ENCODE results near the gene USP38.

DNA sequence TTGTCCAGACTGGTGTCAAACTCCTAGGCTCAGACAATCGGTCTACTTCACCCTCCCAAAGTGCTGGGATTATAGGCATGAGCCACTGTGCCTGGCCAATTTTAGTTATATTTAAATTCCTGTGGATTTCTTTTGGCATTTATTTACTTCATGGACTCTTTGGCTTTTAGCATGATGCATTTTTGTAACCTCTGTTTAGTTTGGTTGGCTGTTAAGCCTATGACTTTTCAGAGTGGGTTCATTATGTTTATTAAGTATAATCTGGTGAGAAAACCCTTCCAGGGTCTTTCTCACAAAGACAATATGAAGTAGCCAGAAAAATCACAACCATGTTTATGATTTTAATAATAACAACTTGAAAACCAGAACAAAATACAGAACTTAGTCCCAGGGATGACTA is 49.4 kb downstream of the USP38 start:
- TF ChIP-seq RCOR1 (IDR thresholded peaks at IDR 0.05; ENCODE audit: low read length) (no peak), SMC3 (IDR thresholded peaks at IDR 0.05; ENCODE audit: low read depth, low read length) (no peak), FOXM1 (IDR thresholded peaks at IDR 0.05; ENCODE audit: low read depth) (no peak), GATA2 (CRISPR knock-in tag; IDR thresholded peaks at IDR 0.05) (no peak), NRF1 (IDR thresholded peaks at IDR 0.05; ENCODE audit: low read depth, low read length) (no peak), SIN3A (IDR thresholded peaks at IDR 0.05; ENCODE audit: borderline replicate concordance, low read depth, low read length) (no peak), EZH2phosphoT487 (IDR thresholded peaks at IDR 0.05; ENCODE audit: borderline replicate concordance, low read depth) (no peak)
- TF ChIP-seq, protein P1, sequence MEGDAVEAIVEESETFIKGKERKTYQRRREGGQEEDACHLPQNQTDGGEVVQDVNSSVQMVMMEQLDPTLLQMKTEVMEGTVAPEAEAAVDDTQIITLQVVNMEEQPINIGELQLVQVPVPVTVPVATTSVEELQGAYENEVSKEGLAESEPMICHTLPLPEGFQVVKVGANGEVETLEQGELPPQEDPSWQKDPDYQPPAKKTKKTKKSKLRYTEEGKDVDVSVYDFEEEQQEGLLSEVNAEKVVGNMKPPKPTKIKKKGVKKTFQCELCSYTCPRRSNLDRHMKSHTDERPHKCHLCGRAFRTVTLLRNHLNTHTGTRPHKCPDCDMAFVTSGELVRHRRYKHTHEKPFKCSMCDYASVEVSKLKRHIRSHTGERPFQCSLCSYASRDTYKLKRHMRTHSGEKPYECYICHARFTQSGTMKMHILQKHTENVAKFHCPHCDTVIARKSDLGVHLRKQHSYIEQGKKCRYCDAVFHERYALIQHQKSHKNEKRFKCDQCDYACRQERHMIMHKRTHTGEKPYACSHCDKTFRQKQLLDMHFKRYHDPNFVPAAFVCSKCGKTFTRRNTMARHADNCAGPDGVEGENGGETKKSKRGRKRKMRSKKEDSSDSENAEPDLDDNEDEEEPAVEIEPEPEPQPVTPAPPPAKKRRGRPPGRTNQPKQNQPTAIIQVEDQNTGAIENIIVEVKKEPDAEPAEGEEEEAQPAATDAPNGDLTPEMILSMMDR (IDR thresholded peaks at IDR 0.05) = no peak
- TF ChIP-seq, protein P2, sequence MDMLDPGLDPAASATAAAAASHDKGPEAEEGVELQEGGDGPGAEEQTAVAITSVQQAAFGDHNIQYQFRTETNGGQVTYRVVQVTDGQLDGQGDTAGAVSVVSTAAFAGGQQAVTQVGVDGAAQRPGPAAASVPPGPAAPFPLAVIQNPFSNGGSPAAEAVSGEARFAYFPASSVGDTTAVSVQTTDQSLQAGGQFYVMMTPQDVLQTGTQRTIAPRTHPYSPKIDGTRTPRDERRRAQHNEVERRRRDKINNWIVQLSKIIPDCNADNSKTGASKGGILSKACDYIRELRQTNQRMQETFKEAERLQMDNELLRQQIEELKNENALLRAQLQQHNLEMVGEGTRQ (IDR thresholded peaks at IDR 0.05; ENCODE audit: borderline replicate concordance, low read depth, low read length) = no peak
- TF ChIP-seq, protein P3, sequence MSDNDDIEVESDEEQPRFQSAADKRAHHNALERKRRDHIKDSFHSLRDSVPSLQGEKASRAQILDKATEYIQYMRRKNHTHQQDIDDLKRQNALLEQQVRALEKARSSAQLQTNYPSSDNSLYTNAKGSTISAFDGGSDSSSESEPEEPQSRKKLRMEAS (IDR thresholded peaks at IDR 0.05; ENCODE audit: low read depth) = no peak

Measured in SK-N-SH (cell line).